ENCODE measurements around the gene ZZZ3. TPM values are rescaled to one million over a fixed set of nuclear protein-coding genes. Genes with fewer than 3 reads are reported as not detected.
A peak's percentile ranks its signal among the peaks of the same experiment; 100 is the strongest.

The ZZZ3 gene
- total and polyA plus RNA-seq, 2 of the 8 experiments (the other 6 are each of a cell fraction or from before 2014, with no cell fraction given), result 12.8 to 54.6 TPM

- H2BK5ac ChIP-seq (ENCODE audit: low read depth, low read length), result peak overlapping the region; percentile 96
- ChIA-PET POLR2A (ENCODE audit: partially characterized antibody) (interaction anchor here (0.7 to 3.2 kb wide), 15 partner anchors 9 to 1731 kb away, joined by 3 to 57 read pairs (median 3); partner anchors contain the start of genes NEXN and USP33), CTCF (ENCODE audit: partially characterized antibody) (interaction anchor here (1.6 kb wide), 1 partner anchor 19 kb away, joined by 5 read pairs; no protein-coding TSS in a partner anchor)
- H2AFZ ChIP-seq (ENCODE audit: low read length), result peak overlapping the region; percentile 91
- H3K4me1 ChIP-seq (replicated peaks in 1 of 4; ENCODE audit: control insufficient read depth in 3 of 4, insufficient read depth in 4 of 4, low read length in 3 of 4), result no peaks in the 10 kb centered on the region; a peak in 2 of 7 replicates
- H3K56ac ChIP-seq (replicated peaks; ENCODE audit: insufficient read length, low read depth, low read length), result peak overlapping the region; percentile 97
- H3K79me1 ChIP-seq (ENCODE audit: low read depth, low read length), result no peaks in the 10 kb centered on the region; the same call in 1 of the 2 replicates
- H2BK15ac ChIP-seq (ENCODE audit: low read length), result no peak overlapping the region
- H3K4me2 ChIP-seq (ENCODE audit: insufficient read depth in 1 of 2, low read depth in 2 of 2, low read length in 2 of 2), result peak overlapping the region; percentile 85 to 86
- no peak overlapping the region for H2BK20ac ChIP-seq (ENCODE audit: low read length)
- H3K23me2 ChIP-seq (ENCODE audit: low read depth, low read length), result peaks cover 4% of the 10 kb centered on the region
- peak overlapping the region; percentile 100 for H4K8ac ChIP-seq (ENCODE audit: extremely low read depth, insufficient read depth, low read length)
- peak overlapping the region; percentile 95 for H3K27ac ChIP-seq (ENCODE audit: low read depth, low read length)
- H3K14ac ChIP-seq (ENCODE audit: insufficient read length), result no peak overlapping the region
- peak overlapping the region; percentile 89; the same call in 1 of the 2 replicates for H2AK5ac ChIP-seq (ENCODE audit: low read depth, low read length)
- H4K91ac ChIP-seq (replicated peaks; ENCODE audit: insufficient read length, low read length), result peak overlapping the region; percentile 96
- H4K20me1 ChIP-seq (replicated peaks in 1 of 2; ENCODE audit: control insufficient read depth in 1 of 2, insufficient read depth in 2 of 2, low read length in 2 of 2), result peaks cover 0 to 3% of the 10 kb centered on the region in 2 experiments
- H3K36me3 ChIP-seq (ENCODE audit: control insufficient read depth in 2 of 4, insufficient read depth in 4 of 4, low read length in 3 of 4), result no peaks in the 10 kb centered on the region
- peak overlapping the region; percentile 96 for H3K18ac ChIP-seq (ENCODE audit: extremely low read depth, low read length)
- peak overlapping the region; percentile 99 for H4K5ac ChIP-seq (ENCODE audit: insufficient read length, low read depth, low read length)
- no peaks in the 10 kb centered on the region for H3K27me3 ChIP-seq (replicated peaks in 1 of 4; ENCODE audit: control insufficient read depth in 3 of 4, extremely low read depth in 1 of 4, insufficient read depth in 3 of 4, low read length in 3 of 4)
- 2% methylated on average over 64 of the region's 72 CpGs; no CpG with 5 or more reads in 1 of the 2 experiments for WGBS, 2 experiments (ENCODE audit: extremely low coverage in 1 of 2, insufficient coverage in 1 of 2, insufficient read length in 1 of 2, insufficient replicate concordance in 2 of 2, low coverage in 1 of 2, low lambda C conversion rate in 2 of 2, missing lambda C conversion rate in 1 of 2)
- H3K4ac ChIP-seq (replicated peaks; ENCODE audit: insufficient read length, low read depth, low read length), result peak overlapping the region; percentile 100
- H2BK12ac ChIP-seq (ENCODE audit: low read depth, low read length), result peak overlapping the region; percentile 68; the same call in 1 of the 2 replicates
- H3K4me3 ChIP-seq (ENCODE audit: extremely low read depth in 1 of 4, insufficient read depth in 2 of 4, low read depth in 3 of 4, low read length in 4 of 4), result peak overlapping the region; percentile 74 to 98 (median 92)
- DNase-seq (ENCODE audit: low read depth in 1 of 2, low spot score in 2 of 2) (peak; percentile 75 to 90), FAIRE-seq (no peak)
- peak overlapping the region; percentile 91 for H2BK120ac ChIP-seq (replicated peaks; ENCODE audit: low read depth, low read length)
- H3K79me2 ChIP-seq (ENCODE audit: control insufficient read depth in 1 of 2, insufficient read depth in 2 of 2, low read length in 2 of 2), result peaks cover 12 to 39% of the 10 kb centered on the region in 2 experiments
- H3K9ac ChIP-seq (replicated peaks in 1 of 4; ENCODE audit: extremely low read depth in 1 of 4, low read depth in 3 of 4, low read length in 3 of 4), result peak overlapping the region; percentile 90 to 100 (median 96)
- H3K23ac ChIP-seq (ENCODE audit: insufficient read length), result no peak overlapping the region
- H3K9me3 ChIP-seq (ENCODE audit: insufficient read depth in 2 of 2, low read depth in 1 of 2, low read length in 1 of 2), result no peaks in the 10 kb centered on the region
- TF ChIP-seq TBP (IDR thresholded peaks at IDR 0.05; ENCODE audit: low read depth, low read length), result peak; percentile 66; the same call in 1 of the 2 replicates
- TF ChIP-seq SRF (IDR thresholded peaks at IDR 0.05; ENCODE audit: low read depth, low read length), result no peak
- no peak for TF ChIP-seq MAFK (IDR thresholded peaks at IDR 0.05; ENCODE audit: low read depth, low read length)
- no peak for TF ChIP-seq JUND (IDR thresholded peaks at IDR 0.05; ENCODE audit: low read length)
- TF ChIP-seq USF2 (IDR thresholded peaks at IDR 0.05; ENCODE audit: low read length), result no peak
- TF ChIP-seq NANOG (IDR thresholded peaks at IDR 0.05; ENCODE audit: insufficient read depth, low read depth, low read length, poor library complexity, severe bottlenecking), result no peak
- no peak for TF ChIP-seq HDAC6 (IDR thresholded peaks at IDR 0.05; ENCODE audit: low read depth, low read length)
- TF ChIP-seq ATF3 (IDR thresholded peaks at IDR 0.05; ENCODE audit: insufficient read depth, low read depth, low read length), result no peak
These were observed 996 bp upstream of the ZZZ3 start for GRCh38 chr1:77683160-77684148.

All from H1 (cell line).